H9 (cell line): ENCODE data around the gene TMEM178B. TPM values are rescaled to one million over a fixed set of nuclear protein-coding genes. Genes with fewer than 3 reads are reported as not detected.

Experiments used
- DNase-seq: peaks from one replicate; pipeline ENCODE4 v3.0.0-alpha.2; 2017
- H2AFZ ChIP-seq: one replicate; pipeline ENCODE4 v1.6.1; 2013; ENCODE audit warnings: mild to moderate bottlenecking, low read length, control low read depth, moderate library complexity
- H2AK5ac ChIP-seq: 2 replicates; pipeline ENCODE4 v1.6.1; 2013; ENCODE audit warnings: low read length, control low read depth, mixed read lengths; ENCODE audit not compliant: insufficient read length
- H2BK120ac ChIP-seq: one replicate; pipeline ENCODE4 v1.6.1; 2013; ENCODE audit warnings: low read depth, mild to moderate bottlenecking, low read length, control low read depth, inconsistent platforms; ENCODE audit not compliant: poor library complexity, severe bottlenecking
- H2BK12ac ChIP-seq: 2 replicates; pipeline ENCODE4 v1.6.1; 2013; ENCODE audit warnings: low read length, control low read depth, mixed read lengths, low read depth; ENCODE audit not compliant: insufficient read length
- H2BK15ac ChIP-seq: 2 replicates; pipeline ENCODE4 v1.6.1; 2013; ENCODE audit warnings: low read depth, low read length, control low read depth
- H2BK20ac ChIP-seq: one replicate; pipeline ENCODE4 v1.6.1; 2013; ENCODE audit warnings: low read depth, mild to moderate bottlenecking, low read length, control low read depth, inconsistent platforms; ENCODE audit not compliant: poor library complexity, severe bottlenecking
- H2BK5ac ChIP-seq: 2 replicates; pipeline ENCODE4 v1.6.1; 2013; ENCODE audit warnings: low read length, control low read depth, mixed read lengths; ENCODE audit not compliant: insufficient read length
- H3K14ac ChIP-seq: 2 replicates; pipeline ENCODE4 v1.6.1; 2013; ENCODE audit warnings: low read length, control low read depth; ENCODE audit not compliant: insufficient read depth
- H3K18ac ChIP-seq: 2 replicates; pipeline ENCODE4 v1.6.1; 2013; ENCODE audit warnings: low read depth, mild to moderate bottlenecking, mixed read lengths, low read length, control low read depth; ENCODE audit not compliant: insufficient read length
- H3K23ac ChIP-seq: 2 replicates; pipeline ENCODE4 v1.6.1; 2013; ENCODE audit warnings: low read length, control low read depth, mixed read lengths, low read depth; ENCODE audit not compliant: insufficient read length
- H3K23me2 ChIP-seq: 2 replicates; pipeline ENCODE4 v1.6.1; 2013; ENCODE audit warnings: low read depth, mild to moderate bottlenecking, mixed read lengths, low read length, control low read depth; ENCODE audit not compliant: insufficient read length, poor library complexity, severe bottlenecking
- H3K27ac ChIP-seq: 2 replicates; pipeline ENCODE4 v1.5.1; 2013; ENCODE audit warnings: low read length, control low read depth, mixed read lengths, low read depth; ENCODE audit not compliant: insufficient read length
- H3K27me3 ChIP-seq: 2 replicates; pipeline ENCODE4 v1.6.1; 2013; ENCODE audit warnings: low read length, control low read depth, inconsistent platforms; ENCODE audit not compliant: insufficient read depth
- H3K4ac ChIP-seq: 2 replicates; pipeline ENCODE4 v1.6.1; 2013; ENCODE audit warnings: low read depth, mild to moderate bottlenecking, control low read depth, inconsistent platforms, low read length, moderate library complexity
- H3K4me1 ChIP-seq: 2 replicates; pipeline ENCODE4 v1.6.1; 2013; ENCODE audit warnings: low read length, control low read depth, inconsistent platforms; ENCODE audit not compliant: insufficient read depth
- H3K4me2 ChIP-seq: 2 replicates; pipeline ENCODE4 v1.6.1; 2013; ENCODE audit warnings: low read length, control low read depth, mixed read lengths; ENCODE audit not compliant: insufficient read length, insufficient read depth
- H3K56ac ChIP-seq: 2 replicates; pipeline ENCODE4 v1.6.1; 2013; ENCODE audit warnings: low read depth, mild to moderate bottlenecking, mixed read lengths, low read length, control low read depth; ENCODE audit not compliant: insufficient read length
- H3K79me1 ChIP-seq: 2 replicates; pipeline ENCODE4 v1.6.1; 2013; ENCODE audit warnings: low read depth, mild to moderate bottlenecking, moderate library complexity, low read length, control low read depth, inconsistent platforms; ENCODE audit not compliant: insufficient read depth, poor library complexity, severe bottlenecking
- H3K79me2 ChIP-seq: 2 replicates; pipeline ENCODE4 v1.6.1; 2013; ENCODE audit warnings: low read length, control low read depth, inconsistent platforms; ENCODE audit not compliant: insufficient read depth
- H3K9ac ChIP-seq: 2 replicates; pipeline ENCODE4 v1.6.1; 2013; ENCODE audit warnings: low read length, control low read depth, mixed read lengths; ENCODE audit not compliant: insufficient read length; ENCODE audit errors: extremely low read depth
- H3K9me3 ChIP-seq: one replicate; pipeline ENCODE4 v1.6.1; 2013; ENCODE audit warnings: low read depth, low read length, inconsistent platforms; ENCODE audit not compliant: control insufficient read depth
- H3T11ph ChIP-seq: one replicate; pipeline ENCODE4 v1.6.1; 2013; ENCODE audit warnings: mild to moderate bottlenecking, low read length, control low read depth, inconsistent platforms
- H4K20me1 ChIP-seq: one replicate; pipeline ENCODE4 v1.6.1; 2013; ENCODE audit not compliant: control insufficient read depth, insufficient read length, insufficient read depth
- H4K5ac ChIP-seq: 2 replicates; pipeline ENCODE4 v1.6.1; 2013; ENCODE audit warnings: low read depth, mild to moderate bottlenecking, mixed read lengths, low read length, control low read depth; ENCODE audit not compliant: insufficient read length
- H4K8ac ChIP-seq: replicated peaks from 2 replicates; pipeline ENCODE4 v1.6.1; 2013; ENCODE audit warnings: low read length, control low read depth, mixed read lengths, low read depth; ENCODE audit not compliant: insufficient read length
- H4K91ac ChIP-seq: 2 replicates; pipeline ENCODE4 v1.6.1; 2013; ENCODE audit warnings: low read depth, mild to moderate bottlenecking, moderate library complexity, mixed read lengths, low read length, control low read depth; ENCODE audit not compliant: insufficient read length
- H3K27ac Mint-ChIP-seq, 3 experiments: 2 replicates in 2 of 3; 3 replicates in 1 of 3; pipeline ENCODE4 v1.8.0; 2020 to 2021; ENCODE audit warnings: mixed read lengths in 3 of 3, mild to moderate bottlenecking in 1 of 3, moderate library complexity in 1 of 3
- H3K27me3 Mint-ChIP-seq: 2 replicates; pipeline ENCODE4 v1.8.0; 2021; ENCODE audit warnings: low read depth, mild to moderate bottlenecking, moderate library complexity, mixed read lengths
- H3K36me3 Mint-ChIP-seq, 3 experiments: 2 replicates in 2 of 3; 3 replicates in 1 of 3; pipeline ENCODE4 v1.8.0; 2020 to 2021; ENCODE audit warnings: low read depth in 3 of 3, mixed read lengths in 3 of 3; ENCODE audit not compliant: insufficient read depth in 1 of 3
- H3K4me1 Mint-ChIP-seq, 2 experiments: 2 replicates each; pipeline ENCODE4 v1.8.0; 2020; ENCODE audit warnings: mixed read lengths in 2 of 2
- H3K4me3 Mint-ChIP-seq, 2 experiments: 2 replicates in 1 of 2; 3 replicates in 1 of 2; pipeline ENCODE4 v1.8.0; 2020 to 2021; ENCODE audit warnings: mild to moderate bottlenecking in 2 of 2, mixed read lengths in 2 of 2, moderate library complexity in 1 of 2
- H3K9me3 Mint-ChIP-seq, 2 experiments: 2 replicates in 1 of 2; 3 replicates in 1 of 2; pipeline ENCODE4 v1.8.0; 2020; ENCODE audit warnings: mild to moderate bottlenecking in 2 of 2, mixed read lengths in 2 of 2, moderate library complexity in 1 of 2
- WGBS: extraction: QIAGEN DNeasy Blood & Tissue Kit; methylation state at CpG from one replicate; pipeline ENCODE4 v1.1.7; 2013; ENCODE audit warnings: missing lambda C conversion rate, low lambda C conversion rate, mixed read lengths; ENCODE audit not compliant: insufficient read length; ENCODE audit errors: extremely low coverage; 5-methylcytosine and 5-hydroxymethylcytosine counted together
- total RNA-seq: library from RNA; stranded (reverse); gene quantifications from 2 replicates; pipeline ENCODE4 v1.2.1, GENCODE V29; 2021
- TF ChIP-seq, protein P1 (sequence below): fragments of 200-600 bp; sonication (generic); conservative IDR thresholded peaks from 3 replicates; pipeline ENCODE4 v1.8.0; 2021; ENCODE audit warnings: antibody characterized with exemption, mild to moderate bottlenecking

The TMEM178B gene
- total RNA-seq, 1 experiment from 2014 or later = 11.3 TPM

DNA sequence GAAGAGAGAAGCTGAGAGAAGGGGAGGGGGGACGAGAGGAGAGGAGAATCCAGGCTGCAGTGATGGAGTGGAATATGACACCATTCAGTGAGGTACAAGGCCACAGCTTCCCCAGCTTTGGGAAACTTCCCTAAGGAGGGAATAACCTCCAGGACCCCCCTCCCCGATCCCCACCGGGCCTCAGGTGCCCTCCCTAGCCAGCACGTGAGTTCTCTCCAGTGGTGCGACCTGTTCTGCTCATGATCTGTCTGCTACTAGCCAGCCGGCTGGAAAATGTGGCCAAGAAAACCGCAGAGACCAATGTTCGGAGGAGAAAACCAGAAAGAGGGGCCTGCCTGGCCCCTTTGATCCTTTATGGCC lies 437.4 kb downstream of the TMEM178B start:
- no peak overlapping the region for H3T11ph ChIP-seq
- peaks cover 6% of the 10 kb centered on the region for H3K9me3 ChIP-seq
- no peaks in the 10 kb centered on the region; the same call in 1 of the 2 replicates for H3K27me3 ChIP-seq
- H3K79me1 ChIP-seq = no peaks in the 10 kb centered on the region
- no peak overlapping the region for H3K27ac ChIP-seq
- peak; percentile 52 for DNase-seq
- no CpG with 5 or more reads among the region's 8 CpGs for WGBS
- H3K27ac Mint-ChIP-seq = peak overlapping the region in 1 of 3 experiments; percentile 65; a peak in 1 of 7 replicates
- no peak overlapping the region for H2AK5ac ChIP-seq
- H3K14ac ChIP-seq = peak overlapping the region; percentile 79; the same call in 1 of the 2 replicates
- no peak overlapping the region for H3K9ac ChIP-seq
- no peak overlapping the region for H2BK20ac ChIP-seq
- H3K4me2 ChIP-seq = peak overlapping the region; percentile 73
- TF ChIP-seq, protein P1, sequence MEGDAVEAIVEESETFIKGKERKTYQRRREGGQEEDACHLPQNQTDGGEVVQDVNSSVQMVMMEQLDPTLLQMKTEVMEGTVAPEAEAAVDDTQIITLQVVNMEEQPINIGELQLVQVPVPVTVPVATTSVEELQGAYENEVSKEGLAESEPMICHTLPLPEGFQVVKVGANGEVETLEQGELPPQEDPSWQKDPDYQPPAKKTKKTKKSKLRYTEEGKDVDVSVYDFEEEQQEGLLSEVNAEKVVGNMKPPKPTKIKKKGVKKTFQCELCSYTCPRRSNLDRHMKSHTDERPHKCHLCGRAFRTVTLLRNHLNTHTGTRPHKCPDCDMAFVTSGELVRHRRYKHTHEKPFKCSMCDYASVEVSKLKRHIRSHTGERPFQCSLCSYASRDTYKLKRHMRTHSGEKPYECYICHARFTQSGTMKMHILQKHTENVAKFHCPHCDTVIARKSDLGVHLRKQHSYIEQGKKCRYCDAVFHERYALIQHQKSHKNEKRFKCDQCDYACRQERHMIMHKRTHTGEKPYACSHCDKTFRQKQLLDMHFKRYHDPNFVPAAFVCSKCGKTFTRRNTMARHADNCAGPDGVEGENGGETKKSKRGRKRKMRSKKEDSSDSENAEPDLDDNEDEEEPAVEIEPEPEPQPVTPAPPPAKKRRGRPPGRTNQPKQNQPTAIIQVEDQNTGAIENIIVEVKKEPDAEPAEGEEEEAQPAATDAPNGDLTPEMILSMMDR = no peak
- no peak overlapping the region for H4K91ac ChIP-seq
- no peak overlapping the region for H2AFZ ChIP-seq
- H3K23me2 ChIP-seq = peaks cover 11% of the 10 kb centered on the region
- no peak overlapping the region for H2BK12ac ChIP-seq
- H3K18ac ChIP-seq = peak overlapping the region; percentile 56
- peaks cover 18% of the 10 kb centered on the region for H3K27me3 Mint-ChIP-seq
- no peak overlapping the region for H4K8ac ChIP-seq
- H4K5ac ChIP-seq = no peak overlapping the region
- no peaks in the 10 kb centered on the region for H3K79me2 ChIP-seq
- peaks cover 16 to 19% of the 10 kb centered on the region in 2 experiments for H3K4me1 Mint-ChIP-seq
- H3K36me3 Mint-ChIP-seq = peaks cover 25 to 35% (median 34%) of the 10 kb centered on the region in 3 experiments
- no peaks in the 10 kb centered on the region for H4K20me1 ChIP-seq
- H2BK15ac ChIP-seq = no peak overlapping the region
- peak overlapping the region; percentile 76 to 80 for H3K4me3 Mint-ChIP-seq
- H3K56ac ChIP-seq = no peak overlapping the region
- H3K9me3 Mint-ChIP-seq = peaks cover 15 to 19% of the 10 kb centered on the region in 2 experiments
- no peak overlapping the region for H2BK120ac ChIP-seq
- peaks cover 4% of the 10 kb centered on the region; the same call in 1 of the 2 replicates for H3K4me1 ChIP-seq
- no peak overlapping the region for H3K23ac ChIP-seq
- H2BK5ac ChIP-seq = no peak overlapping the region
- H3K4ac ChIP-seq = no peak overlapping the region
